NT2/D1 (cell line): ENCODE data around the gene CCDC51.

Source experiments
- SUZ12 ChIP-seq: IDR thresholded peaks from 2 replicates; pipeline ENCODE4 v1.6.1; 2011; ENCODE audit not compliant: insufficient read length, insufficient read depth; ENCODE audit errors: extremely low read depth
- ZNF274 ChIP-seq: IDR thresholded peaks from 2 replicates; pipeline ENCODE4 v1.6.1; 2011; ENCODE audit warnings: mild to moderate bottlenecking, low read depth, low read length

GRCh38 chr3:48432411-48433371, 7.2 kb downstream of the CCDC51 start:
- TF ChIP-seq ZNF274 (no peak), SUZ12 (no peak)
